Stimulated activated CD8-positive, alpha-beta memory T cell treated with anti-CD3 and anti-CD28 coated beads, Interleukin-4, amount 100 ng/mL, for 48 hours (primary cell): ENCODE data around the gene PCARE.
"Not testable (repeated sequence)": the region's sequence is repeated elsewhere in the genome, so short reads cannot be mapped to it uniquely, and the experiment has no call there.

Experiments used
- DNase-seq: peaks from one replicate; pipeline ENCODE4 v3.0.0-alpha.2; 2020

The PCARE gene

GRCh38 chr2:29090311-29090710 lies 16.0 kb upstream of the PCARE start:
- DNase-seq = not testable (repeated sequence)

- no peak for DNase-seq
Measured at GRCh38 chr2:29084554-29084953, 10.2 kb upstream of the PCARE start.

DNA sequence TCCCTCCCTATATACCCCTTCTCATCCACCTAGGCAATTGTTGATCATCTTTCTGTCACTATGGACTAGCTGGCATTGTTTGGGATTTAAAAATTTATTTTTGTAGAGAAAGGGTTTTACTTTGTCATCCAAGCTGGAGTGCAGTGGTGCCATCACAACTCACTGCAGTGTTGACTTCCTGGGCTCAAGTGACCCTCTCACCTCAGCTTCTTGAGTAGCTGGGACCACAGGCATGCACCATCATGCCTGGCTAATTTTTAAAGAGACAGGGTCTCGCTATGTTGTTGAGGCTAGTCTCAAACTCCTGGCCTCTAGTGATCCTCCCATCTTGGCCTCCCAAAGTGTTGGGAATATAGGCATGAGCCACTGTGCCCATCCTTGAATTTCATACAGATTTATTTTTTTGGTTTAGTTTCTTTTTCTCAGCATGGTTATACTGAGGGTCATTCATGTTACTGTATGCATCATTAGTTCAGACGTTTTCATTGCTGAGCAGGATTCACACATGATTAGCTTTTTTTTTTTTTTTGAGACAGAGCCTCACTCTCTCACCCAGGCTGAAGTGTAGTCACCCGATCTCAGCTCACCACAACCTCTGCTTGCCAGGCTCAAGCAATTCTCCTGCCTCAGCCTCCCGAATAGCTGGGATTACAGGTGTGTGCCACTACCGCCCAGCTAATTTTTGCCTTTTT lies 8.6 kb upstream of the PCARE start:
- no peak for DNase-seq

GRCh38 chr2:29080886-29081743 lies 6.8 kb upstream of the PCARE start:
- no peak for DNase-seq

DNA sequence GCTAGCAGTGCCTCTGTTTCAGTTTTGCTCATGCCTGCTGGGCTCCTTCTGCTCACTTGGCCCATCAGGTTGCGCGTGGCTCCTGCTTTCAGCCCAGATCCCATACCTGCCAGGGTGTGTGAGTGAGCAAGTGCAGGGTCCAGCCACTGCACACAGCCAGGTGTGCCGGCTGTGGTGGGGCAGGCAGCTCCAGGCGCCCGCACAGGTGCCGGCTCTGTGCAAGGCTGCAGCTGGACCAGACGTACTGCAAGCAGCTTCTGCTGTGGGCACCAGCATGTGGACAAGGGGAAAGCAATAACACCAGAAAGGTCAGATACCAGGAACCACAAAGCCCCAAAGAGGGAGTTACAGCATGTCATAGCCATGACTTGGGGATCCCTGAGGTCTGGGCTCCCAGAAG lies 5.6 kb upstream of the PCARE start:
- DNase-seq = no peak

GRCh38 chr2:29075894-29076705 lies 1.8 kb upstream of the PCARE start:
- no peak for DNase-seq

DNA sequence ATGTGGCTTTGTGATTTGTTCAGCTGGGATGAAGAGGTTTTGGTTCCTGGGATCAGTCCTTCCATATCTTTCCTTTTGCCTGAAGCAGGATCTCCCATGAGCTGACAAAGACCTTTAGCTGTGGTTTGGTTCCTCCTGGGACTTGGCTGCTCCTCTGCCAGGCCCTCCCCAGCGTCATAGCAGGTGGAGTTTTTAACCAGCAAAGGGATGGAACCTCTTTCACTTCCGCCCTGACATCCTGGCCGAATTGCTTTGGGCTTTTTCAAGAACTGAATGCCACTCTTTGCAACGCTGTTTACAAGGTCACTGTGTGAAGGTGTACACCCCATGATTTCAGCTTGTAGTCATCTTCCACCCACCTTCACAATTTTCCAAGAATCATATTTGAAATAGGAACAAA lies 390 bp downstream of the PCARE start:
- no peak for DNase-seq

DNA sequence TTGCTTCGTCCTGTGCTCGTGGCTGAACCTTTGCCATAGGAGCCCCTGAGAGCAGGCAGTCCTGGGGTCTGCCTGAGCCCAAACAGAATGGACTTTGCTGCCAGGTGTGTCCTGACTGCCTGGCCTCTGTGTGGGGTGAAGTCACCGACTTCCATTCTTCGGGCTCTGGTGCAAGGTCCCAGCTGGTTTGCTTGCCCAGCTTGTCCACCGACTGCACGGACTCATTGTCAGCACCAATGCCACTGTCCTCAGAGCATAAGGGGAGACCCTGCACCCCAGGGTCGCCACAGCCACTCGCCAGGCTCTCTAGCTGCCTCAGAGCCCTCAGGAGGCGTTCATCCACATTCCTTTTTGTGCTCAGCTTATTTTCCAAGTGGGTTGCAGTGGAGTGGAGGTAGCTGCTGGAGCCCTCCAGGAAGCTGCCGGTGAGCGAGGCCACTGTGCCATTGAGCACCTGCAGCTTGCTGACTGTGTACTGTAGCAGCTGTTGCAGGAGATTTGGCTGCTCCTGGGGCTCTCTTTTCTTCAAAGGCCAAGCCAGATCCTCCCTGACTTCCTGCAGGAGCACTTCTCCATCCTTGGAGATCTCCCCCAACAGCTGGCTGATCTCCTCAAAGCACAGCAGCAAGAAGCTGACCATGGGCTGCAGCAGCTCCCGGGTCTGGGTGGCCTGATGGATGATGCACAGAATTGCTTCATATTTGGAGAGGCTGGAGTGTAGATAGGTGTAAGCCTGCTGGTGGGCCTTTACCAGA lies 1.2 kb downstream of the PCARE start:
- no peak for DNase-seq

DNA sequence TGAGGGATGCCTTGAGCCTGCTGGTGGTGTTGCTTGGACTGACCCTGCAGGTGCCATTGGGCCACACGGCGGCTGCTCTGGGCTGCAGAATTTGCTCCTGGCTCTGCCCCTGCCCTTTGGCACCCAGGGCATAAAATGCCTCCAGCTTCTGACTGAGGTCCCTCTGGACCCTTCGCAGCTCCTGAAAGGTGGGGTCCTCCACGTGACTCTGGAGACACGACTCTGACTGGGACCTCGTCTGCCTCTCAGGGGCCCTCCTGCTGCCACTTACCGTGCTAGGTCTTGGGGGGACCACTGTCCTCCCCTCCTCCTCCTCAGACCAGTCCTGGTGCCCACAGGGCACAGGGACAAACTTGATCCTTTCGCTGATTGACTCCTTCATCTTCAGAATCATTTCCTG lies 2.1 kb downstream of the PCARE start:
- DNase-seq = no peak

GRCh38 chr2:29071032-29071975 lies 3.0 kb downstream of the PCARE start:
- DNase-seq = no peak

GRCh38 chr2:29070526-29070925 lies 3.8 kb downstream of the PCARE start:
- DNase-seq = no peak

DNA sequence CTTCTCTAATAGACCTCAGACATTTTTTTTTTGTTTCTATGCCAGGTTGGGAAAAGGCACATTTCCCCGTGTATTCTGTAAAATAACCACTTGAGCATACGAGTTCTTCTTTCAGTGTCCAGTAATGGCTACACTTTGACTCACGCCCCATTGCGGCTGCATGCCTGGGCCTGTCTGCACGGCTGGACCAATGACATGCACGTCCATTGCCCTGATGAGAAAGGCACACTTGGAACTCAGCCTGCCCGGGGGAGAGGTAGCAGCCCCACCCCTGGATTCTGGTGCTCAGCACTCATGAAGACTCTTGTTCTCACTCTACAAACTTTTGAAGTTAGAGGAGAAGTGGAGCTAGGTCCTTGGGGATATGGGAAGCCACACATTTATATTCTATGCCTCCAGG lies 5.8 kb downstream of the PCARE start:
- no peak for DNase-seq

- no peak for DNase-seq
Measured at GRCh38 chr2:29066997-29067605, 7.2 kb downstream of the PCARE start.

GRCh38 chr2:29066271-29066860 lies 8.0 kb downstream of the PCARE start:
- no peak for DNase-seq

DNA sequence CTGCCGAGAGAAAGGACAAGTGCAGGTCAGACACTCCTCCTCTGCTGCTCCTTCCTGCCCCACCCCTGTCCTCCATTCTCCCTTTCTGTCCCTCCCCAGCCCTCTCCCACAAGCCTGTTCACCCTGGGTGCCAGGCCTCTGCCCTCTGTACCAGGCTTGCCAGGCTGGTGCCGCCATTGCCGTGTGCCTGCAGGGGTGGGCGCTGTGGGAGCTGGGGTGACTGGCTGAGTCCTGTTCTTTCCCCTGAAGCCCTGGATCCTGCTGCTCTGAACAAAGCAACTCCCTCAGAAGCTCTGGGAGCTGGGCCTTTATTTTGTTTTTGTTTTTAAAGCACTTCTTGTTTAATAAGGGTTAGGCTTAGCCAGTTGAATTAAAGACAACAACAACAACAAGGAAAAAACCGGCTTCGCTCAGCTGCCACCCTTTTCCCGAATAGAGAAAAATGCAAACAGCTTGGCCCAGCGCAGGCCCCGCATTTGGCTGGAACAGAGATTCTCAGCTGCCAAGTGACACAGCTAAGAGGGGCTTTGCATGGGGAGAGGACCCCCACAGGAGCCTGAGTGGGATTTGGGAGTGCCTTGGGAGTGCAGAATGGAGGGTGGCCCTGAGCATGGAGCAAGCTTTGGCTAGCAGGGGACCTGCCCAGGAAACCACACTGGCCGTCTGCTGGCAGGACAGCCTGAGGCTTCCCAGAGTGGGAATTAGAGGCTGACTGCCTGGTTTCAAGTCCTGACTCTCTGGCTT lies 9.1 kb downstream of the PCARE start:
- no peak for DNase-seq

DNA sequence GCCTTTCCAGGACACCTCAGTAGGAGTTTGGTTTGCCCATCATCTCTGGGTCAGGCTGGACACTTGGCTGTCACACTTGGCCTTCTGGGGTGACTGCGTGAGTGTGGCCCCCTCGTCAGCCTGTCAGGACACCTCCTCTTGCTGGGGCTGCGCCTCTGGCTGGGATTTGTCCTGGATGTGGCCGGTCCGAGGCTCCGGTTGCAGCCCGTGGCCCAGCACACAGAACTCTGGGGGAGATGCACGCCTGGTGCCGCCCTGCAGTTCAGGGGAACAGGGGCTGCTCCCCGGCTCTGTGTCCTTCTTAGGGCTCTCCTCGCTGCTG lies 9.6 kb downstream of the PCARE start:
- DNase-seq = no peak

DNA sequence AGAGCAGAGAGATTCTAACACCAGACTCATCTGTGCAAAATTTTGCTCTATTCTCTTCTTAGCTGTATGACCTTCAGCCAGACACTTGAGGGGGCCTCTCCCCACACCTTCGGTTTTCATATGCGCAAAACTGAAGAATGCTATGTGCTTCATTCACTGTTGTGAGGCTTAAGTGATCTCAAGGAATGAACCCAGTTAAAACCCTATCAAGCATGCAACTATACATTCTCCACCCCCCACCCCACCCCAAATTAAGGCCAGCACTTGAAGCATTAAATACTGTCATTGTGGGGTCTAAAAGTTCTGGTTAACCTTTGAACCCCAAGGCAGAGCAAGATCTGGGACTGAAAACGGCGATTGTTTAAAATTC lies 10.0 kb downstream of the PCARE start:
- no peak for DNase-seq

DNA sequence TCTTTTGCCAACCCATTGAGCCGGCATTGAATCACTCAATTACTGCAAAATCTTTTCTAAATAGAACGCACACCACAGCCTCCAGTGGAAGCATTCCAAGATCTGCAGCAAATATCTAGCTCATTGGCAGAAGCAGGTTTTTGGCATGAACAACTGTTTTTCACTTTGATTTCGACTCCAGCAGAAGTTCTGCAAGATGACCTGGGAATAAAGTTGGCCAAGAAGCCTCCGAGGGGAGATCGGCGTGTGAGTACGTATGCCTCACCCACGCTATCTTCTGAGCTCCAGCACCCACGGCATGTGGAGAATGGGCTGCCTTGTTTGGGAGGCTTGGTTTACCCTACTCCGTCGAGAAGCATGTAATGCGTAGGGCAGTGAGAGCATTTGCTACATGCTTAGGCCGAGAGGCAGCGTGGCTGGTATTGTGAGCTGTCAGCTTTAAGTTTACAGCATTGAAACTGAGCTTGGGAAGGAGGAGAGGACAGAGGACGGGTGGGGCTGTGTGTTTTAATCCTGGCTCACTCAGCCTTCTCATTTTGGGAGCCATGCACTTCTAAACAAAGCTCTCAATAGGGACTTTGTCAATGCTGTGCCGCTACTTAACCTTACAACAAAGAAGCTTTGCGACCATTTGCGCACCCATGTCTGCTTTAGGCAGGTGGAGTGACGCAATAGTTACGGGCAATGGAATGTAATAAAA lies 10.5 kb downstream of the PCARE start:
- no peak for DNase-seq

- no peak for DNase-seq
Measured at GRCh38 chr2:29063056-29063455, 11.3 kb downstream of the PCARE start.

DNA sequence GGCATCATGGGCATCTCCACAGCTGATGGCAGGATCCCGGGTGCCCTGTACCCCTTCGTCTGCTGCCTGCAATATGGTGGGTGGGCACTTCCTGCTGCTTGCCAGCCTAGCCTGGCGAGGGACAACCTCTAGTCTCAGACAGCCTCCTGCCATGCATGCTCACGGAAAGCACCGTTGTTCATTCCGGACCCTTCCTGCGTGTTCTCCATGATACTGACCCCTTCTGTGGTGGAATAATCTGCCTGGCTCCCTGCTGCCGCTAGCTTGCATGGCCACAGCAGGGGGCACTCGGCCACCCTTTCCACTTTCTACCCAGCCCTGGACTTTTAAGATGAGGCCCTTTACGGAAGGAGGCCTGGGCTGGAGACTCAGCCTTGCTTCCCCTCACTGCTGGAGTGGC lies 12.0 kb downstream of the PCARE start:
- no peak for DNase-seq
